ENCODE results near the gene CCDC195.

Gene CCDC195, protein sequence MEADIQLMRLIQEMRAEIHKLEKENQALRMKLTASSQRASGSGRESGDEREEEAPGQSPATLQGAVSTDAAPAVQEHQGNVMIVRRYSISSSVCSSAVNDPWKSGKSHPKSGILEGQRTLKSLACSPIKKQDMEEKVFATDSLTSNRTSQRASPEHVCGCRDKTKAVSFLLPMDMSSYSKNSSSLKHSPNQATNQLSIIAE

DNA sequence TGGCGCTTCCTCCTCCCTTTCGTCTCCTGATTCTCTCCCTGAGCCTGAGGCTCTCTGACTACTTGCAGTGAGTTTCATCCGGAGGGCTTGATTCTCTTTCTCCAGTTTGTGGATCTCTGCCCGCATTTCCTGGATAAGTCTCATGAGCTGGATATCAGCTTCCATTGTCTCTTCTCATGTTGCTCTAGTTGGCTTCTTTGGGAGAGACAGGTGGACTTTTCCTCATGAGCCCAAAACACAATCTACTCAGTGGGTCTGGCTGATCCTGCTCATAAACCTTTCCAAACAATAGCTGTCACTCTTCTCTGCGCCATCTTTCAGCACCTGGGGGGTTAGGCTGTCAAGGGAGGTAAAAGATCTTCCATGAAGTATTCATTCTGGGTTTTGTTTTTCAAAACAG, at the start of gene CCDC195:
Gene CCDC195 (minus strand): TSS at position 165 of the 400 bp plus-strand sequence. CDS start 0 bp downstream, at position 165.
- no peak for DNase-seq

DNA sequence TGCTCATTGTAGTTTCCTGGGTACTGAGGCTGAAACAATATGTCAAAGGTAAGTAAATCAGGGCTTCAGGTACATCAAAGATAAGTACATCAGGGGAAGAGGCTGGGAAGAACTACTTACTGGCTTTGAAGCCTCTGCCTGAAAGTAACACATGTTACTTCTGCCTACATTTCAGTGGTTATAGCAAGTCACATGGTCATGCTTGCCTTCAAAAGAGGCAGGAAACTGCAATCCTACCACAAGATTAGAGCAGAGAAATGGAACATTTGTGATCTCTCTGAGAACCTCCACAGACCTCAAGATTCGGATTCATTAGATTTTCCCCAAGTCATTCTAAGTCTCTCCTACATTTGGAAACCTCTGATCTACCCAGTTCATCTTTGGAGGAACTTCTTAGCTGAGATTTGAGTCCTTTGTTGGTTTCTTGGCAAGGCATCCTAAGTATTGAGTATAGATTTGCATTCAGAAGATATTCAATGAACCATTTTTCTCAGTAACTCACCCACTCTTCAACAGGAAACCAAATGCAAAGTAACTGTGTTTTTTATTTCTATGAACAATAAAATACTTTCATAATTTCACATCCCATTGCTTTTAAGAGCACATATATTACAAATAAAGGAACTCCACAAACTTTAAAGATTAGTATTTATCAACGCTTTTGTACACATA, 48.5 kb upstream of the CCDC195 start:
- no peak for DNase-seq

DNA sequence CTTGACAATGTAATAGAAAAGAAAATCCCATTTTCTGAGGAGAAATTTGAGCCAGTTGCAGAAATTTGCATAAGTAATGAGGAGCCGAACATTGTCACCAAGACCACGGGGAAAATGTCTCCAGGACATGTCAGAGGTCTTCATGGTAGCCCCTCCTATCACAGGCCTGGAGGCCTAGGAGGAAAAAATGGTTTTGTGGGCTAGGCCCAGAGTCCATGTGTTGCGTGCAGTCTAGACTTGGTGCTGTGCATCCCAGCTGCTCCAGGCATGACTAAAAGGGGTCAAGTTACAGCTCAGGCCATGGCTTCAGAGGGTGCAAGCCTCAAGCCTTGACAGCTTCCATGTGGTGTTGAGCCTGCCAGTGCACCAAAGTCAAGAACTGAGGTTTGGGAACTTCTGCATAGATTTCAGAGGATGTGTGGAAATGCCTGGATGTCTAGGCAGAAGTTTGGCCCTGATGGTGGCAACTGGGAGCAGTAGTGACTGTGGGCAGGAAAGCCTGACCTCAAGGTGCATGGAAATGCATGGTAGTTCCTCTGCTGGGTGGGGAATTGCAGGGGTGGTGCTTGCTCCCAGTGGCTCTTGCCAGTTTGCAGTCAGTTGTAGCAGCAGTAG, 41.9 kb upstream of the CCDC195 start:
- no peak for DNase-seq

DNA sequence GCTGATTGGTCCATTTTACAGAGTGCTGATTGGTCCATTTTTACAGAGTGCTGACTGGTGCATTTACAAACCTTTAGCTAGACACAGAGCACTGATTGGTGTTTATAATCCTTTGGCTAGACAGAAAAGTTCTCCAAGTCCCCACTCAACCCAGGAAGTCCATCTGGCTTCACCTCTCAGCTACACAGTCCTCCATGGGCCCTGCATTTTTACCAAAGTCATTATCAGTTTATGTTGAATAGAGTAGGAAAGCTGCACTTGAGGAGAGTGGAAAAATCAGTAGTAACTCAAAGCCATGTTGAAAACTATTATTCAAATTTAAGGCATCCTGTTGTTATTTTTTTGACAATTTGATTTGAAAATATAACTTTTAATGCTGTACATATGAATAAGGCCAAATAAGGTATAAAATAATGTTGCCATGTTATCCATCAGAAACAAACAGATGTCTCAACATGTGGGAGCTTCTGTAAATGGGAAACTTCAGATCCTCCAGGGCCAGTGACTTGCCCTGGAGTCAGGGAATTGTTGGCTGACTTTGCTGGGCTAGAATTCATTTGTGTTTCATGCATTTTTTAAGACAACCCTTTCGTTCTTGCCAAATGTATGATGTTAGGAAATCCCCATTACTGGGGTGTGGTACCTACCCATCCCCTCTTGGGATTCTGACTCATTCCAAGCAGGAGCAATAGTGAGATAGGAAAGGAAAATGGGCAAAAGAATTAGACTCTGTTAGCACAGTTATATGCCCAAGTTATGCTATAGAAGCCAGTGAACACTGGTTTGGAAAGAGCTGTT, 37.8 kb upstream of the CCDC195 start:
- DNase-seq, result no peak

DNA sequence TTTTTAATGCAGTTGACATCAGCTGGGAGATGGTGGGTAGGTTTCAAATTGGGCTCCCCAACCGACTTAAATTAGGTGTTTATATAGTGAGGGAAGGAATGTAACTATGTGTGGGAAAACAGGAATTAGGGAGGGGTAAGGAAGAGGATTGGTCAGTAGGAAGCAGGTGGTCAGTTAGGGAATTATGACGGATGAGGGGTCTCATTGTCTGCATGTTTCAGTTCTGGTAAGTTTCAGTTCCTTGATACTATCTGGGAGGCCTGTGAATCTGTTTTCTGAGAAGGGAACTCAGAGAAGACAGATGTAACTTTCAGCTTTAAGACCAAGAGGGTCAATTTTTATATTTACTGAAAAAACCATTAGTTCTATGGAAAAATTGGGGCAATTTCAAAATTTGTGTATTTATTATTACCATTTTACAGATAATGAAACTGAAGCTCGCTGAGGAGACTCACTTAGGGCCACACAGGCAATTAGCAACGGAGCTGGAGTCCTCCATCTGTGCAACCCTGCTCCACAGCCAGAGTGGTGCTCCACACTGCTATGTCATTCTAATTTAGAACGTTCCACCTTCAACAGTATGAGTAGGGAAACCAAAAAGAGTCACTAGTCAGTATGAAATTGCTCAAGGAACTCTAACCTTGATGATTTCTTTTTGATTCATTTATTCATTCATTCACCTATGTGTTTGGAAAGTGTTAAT, 36.0 kb upstream of the CCDC195 start:
- DNase-seq, result no peak

DNA sequence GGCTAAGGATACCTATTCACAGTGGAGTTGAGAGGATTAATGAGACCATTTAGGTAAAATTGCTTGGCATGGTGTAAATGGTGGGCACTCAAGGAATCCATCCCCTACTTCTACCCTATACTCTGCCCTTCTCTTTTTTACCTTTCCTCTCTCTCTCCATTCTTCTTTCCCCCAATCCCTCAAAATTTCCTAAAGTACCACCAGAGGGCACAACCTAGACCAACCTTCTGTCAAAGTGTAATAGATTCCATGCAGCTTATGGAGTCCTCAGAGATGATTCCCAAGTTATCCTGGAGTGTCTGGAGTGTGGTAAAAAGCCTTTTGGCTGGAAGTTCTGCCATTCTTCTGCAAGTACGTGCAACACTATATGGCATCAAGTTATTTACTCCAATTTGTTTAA, 33.0 kb upstream of the CCDC195 start:
- no peak for DNase-seq

DNA sequence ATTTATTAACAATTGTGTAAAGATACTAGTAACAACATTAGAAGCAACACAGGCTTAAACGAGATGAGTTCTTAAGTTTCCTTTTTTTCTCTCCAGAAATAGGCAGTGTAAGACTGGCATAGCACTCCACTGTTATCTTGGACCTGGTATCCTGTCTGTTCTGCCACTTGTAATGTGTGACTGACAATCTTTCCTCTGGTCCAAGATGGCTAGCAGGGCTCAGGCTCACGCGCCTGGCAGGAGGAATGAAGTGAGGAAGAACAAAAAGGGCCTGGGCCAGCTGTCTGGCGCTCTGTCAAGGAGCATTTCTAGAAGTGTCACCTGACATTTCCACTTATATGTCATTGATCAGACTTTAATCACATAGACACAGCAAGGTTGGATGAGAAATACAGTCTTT, 31.6 kb upstream of the CCDC195 start:
- no peak for DNase-seq

DNA sequence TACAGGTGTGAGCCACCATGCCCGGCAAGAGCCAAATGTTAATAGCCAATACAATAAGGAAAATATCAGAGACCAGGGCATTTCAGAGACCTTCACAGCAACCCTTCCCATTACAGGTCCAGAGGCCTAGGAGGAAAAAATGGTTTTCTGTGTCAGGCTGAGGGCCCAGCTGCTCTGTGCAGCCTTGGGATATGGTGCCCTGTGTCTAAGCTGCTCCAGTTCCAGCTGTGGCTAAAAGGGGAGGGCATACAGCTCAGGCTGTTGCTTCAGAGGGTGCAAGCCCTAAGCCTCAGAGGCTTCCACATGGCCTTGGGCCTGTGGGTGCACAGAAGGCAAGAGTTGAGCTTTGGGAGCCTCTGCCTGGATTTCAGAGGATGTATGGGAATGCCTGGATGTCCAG, 20.1 kb upstream of the CCDC195 start:
- DNase-seq, result no peak

DNA sequence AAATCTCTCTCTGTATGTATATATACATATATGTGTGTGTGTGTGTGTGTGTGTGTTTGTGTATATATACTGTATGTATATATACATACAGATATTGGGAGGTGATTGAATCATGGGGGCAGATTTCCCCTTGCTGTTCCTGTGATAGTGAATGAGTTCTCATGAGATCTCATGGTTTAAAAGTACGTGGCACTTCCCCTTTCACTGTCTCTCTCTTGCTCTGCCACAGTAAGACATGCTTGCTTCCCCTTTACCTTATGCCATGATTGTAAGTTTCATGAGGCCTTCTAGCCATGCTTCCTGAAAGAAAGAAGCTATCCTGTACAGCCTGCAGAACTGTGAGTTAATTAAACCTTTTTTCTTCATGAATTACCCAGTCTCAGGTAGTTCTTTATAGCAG, 18.8 kb upstream of the CCDC195 start:
- DNase-seq, result no peak

DNA sequence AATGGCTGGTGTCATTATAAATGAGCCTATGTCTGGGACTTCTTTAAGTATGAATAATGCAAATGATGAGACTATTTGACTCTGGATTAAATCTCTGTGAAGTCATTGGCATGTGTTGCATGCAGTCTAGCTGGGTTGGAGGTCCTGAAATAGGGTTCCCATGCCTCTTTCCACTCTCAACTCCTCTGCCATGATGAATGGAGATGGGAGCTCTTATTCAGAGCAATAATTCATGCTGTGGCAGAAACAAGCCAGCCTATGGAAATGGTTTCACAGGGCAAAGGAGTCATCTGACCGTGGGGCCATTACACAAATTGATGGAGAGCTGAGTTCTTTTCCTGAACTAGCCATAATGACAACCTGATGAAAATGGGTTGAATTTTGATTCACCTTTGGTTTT, 15.5 kb upstream of the CCDC195 start:
- no peak for DNase-seq

DNA sequence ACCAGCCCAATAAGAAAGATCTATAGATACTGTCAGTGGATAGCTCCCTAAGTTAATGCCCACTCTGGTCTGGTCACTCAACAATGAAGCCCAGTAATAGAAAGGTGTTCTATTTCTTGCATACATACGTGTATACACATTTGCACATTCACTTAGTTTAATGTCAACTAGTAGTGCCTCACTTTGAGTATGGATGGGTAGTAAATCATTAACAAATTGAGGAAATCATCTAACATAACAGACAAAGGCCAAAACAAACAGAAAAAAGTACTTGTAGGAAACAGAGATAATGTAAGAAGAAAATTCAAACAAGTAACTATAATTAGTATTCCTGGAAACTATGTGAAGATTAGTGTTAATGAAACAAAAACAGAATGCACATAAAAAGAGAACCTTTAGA, 13.3 kb upstream of the CCDC195 start:
- no peak for DNase-seq

DNA sequence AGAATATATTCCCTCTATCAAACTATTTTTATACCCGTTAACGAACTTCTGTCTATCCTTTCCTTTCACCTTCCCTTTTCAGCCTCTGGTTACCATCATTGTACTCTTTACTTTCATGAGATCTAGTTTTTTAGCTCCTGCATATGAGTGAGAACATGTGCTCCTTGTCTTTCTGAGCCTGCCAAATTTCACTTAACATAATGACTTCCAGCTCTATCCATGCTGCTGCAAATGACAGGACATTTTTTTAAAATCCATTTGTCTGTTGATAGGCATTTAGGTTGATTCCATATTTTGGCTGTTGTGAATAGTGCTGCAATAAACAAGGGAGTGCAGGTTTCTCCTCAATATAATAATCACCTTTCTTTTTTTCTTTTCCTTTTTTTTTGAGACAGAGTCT, 8.2 kb upstream of the CCDC195 start:
- no peak for DNase-seq

DNA sequence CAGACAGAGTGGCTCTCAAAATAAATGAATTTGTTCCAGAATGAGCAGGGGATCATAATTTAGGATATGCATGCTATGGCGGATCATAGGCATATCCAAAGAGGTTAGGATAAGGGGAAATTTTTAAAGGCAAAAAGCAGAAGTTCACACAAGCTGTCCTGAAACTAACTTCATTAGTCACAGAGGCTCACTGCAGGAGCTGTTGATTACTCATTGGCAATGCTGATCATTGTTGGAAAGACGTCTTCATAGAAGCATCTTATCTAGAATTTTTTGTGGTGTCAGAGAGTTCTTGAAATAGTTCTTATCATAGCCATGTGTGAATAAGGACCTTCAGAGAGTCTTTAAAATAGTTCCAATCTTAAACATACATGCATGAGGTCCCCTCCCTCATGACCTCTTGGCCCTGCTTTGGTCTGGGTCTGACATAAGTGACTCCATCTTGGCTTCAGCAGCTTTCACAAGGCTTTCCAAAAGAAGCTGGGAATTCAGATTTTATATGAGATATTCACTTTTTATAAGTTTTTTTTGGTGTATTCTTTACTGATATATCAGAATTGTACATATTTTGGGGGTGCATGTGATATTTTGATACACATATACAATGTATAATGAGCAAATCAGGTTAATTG, 7.5 kb upstream of the CCDC195 start:
- DNase-seq, result no peak

DNA sequence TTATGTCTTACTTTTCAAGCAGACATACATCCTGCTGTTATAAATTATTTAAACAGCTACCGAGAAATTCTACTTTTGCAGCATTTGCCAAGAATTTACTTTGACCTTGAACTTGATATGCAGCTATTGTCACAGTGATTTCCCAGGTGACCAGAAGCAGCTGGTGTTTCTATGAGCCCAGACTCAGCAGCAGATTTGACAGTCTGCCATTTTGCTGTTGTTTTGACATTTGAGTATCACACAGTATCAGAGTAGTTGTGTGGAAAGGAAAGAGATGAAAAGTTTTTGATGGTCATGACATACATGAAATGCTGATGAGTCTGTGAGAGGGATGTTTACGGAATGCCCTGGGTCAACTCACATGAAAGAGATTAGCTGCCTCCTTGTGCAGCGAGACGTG, 6.6 kb upstream of the CCDC195 start:
- DNase-seq, result no peak

DNA sequence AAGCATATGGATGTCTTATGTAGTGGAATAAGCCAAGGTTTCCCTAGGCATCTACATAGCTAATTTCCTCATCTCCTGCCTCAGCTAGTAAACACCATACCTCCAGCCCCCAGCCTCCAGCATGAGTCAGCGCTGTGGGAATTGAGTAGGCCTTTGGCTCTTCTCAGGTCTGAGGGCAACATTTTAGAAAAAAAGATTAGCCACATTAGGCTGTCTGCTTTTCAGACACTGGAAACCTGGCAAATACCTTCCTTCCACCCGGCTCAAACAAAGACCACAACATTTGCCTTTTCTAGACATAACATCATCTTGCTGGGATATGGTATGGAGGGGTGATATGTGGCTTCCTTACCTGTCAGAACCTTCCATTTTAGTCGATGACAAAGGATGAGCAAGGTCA, 6.1 kb upstream of the CCDC195 start:
- no peak for DNase-seq

DNA sequence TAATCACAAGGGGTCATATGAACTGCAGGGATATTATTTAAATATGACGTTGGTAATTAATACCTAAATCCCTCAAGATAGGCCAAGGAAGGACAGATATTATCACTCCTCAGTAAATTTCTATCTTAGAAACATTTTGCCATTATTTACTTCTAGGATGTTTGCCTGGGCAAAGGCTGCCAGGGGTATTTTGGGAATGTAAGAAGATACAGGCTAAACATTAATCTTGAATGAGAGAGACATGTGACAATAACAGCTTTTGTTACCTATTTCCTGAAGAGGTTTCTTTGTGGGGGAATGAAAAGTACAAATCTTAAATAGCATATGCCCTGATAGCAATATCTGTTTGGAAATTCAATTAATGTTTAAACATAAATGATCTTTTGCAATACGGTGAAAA, 756 bp upstream of the CCDC195 start:
- no peak for DNase-seq

DNA sequence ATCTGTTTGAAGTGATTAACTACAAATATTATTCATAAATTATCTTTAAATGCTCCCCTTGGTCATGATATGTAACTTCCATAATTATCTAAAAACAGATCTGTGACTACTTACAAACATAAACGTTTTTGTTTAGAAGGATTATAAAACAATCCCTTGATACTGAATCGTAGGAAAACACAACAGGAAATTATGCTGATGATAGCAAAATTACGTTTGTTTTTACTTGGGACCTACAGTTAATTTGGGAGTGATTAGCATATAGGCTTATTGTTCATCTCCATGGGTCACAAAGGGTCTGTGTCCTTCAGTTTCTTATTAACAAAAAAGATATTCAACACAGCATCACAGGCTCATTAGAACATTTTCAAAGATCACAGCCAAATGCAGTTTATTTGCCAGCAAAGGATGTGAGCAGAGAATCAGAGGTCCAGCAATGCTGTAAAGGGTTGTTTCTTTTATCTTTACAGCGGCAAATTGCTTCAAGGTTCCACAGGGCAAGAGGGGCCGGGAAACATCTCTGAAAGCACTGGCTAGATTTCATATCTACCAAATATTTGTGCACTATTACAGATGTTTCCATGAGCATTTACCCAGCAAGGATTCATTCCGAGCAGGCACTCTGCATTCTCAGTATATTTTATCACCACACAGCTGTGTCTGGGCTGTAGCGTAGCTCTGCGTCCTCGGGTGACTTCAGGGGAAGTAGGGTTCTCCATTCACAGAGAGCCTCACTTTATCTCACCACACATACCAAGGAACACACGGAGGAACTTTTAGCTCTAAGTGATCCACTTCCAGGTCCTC, 4.1 kb downstream of the CCDC195 start:
- no peak for DNase-seq

DNA sequence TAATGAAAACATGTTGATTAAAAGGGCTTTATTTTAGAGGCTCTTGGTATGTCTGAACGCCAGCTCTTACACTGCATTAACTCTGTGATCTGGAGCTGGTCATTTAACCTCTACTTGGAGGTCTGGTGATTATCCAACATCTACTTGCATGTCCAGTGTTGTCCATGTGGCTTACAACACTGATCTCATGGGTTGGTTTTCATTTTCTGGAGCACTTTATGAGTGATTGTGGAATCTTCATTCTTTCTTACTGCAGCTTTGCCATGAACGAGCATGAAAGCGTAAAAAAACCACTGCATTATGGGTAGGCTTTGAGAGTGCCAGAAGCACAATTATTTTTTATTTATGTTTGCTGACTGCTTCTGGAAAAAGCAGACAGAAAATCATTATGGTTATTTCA, 4.8 kb downstream of the CCDC195 start:
- DNase-seq, result no peak

DNA sequence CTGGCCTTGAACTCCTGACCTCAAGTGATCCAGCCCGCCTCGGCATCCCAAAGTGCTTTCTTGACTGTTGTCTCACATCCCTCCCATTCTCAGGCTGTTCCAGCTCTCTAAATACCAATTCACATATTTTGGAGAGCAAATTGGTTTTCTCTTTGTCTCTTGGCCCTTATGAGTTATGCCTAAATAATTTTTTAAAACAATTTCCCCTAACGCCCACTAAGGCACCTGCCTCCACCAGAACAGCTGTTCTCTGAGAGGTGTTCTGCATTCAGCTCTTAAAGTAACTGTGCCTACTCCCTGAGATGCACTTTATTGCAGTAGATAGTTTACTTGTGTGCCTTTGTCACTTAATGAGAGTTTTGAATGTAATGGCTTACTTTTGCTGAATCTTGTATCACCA, 6.9 kb downstream of the CCDC195 start:
- no peak for DNase-seq

DNA sequence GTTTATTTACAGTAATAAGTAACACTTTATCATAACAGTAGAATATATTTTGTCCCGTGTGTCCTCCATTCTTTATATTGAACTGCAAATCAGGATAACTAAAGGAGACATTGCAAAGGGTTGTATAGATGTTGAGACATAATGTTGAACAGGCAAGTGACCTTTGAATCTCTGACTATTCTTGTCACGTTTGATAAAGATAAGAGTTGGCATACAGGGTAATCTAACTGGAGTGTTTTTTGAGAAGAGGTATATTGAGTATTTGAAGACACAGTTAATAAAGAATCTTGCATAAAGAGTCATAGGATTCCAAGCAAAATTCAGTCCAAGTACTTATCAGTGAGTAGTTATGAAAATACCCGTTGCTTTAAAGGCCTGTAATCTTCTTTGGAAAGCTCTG, 21.7 kb downstream of the CCDC195 start:
- DNase-seq, result no peak

DNA sequence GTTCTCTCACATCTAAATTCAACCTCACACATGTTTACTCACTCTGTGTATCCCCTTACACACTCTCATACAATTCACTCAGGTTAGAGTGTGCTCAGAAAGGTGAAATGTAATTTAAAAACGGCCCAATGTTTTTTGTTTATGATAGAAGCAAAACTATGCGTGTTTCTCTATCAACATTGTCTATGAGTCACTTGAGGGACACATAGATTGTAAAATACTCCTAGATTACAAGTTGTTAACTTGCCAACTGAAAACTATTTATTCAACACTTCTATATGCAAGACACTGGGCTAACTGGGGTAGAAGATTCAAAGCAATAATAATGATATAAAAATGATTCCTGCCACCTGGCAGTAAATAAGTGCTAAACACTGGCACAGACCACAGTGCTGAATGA, 24.6 kb downstream of the CCDC195 start:
- no peak for DNase-seq

DNA sequence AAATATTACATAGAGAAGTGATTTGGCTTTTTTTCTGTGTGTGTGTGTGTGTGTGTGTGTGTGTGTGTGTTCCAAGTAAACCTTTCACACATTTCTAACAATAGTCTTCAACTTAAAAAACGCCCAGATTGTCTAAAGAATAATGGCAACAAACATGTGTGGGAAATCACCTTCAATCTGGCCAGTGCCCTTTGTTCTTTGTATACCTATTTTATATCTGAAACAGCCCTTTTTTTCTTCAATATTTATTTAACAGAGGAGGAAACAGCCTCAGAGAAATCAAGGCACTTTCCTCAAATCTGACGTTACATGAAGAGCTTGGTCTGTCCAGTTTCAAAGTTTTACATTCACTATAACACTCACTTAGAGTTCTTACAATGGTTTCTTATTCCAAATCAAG, 25.3 kb downstream of the CCDC195 start:
- DNase-seq, result no peak
